ENCODE data around the gene APOC1.
"Not testable (repeated sequence)": the region's sequence is repeated elsewhere in the genome, so short reads cannot be mapped to it uniquely, and the experiment has no call there.

The APOC1 gene

GRCh38 chr19:44913512-44914432 is 636 bp upstream of the APOC1 start:
- DNase-seq = not testable (repeated sequence)

- no peak for DNase-seq
Measured at GRCh38 chr19:44924243-44924725, 9.9 kb downstream of the APOC1 start.

- no peak for DNase-seq
Measured at GRCh38 chr19:44925114-44925891, 10.9 kb downstream of the APOC1 start.

- not testable (repeated sequence) for DNase-seq
Measured at GRCh38 chr19:44926245-44927077, 12.1 kb downstream of the APOC1 start.

DNA sequence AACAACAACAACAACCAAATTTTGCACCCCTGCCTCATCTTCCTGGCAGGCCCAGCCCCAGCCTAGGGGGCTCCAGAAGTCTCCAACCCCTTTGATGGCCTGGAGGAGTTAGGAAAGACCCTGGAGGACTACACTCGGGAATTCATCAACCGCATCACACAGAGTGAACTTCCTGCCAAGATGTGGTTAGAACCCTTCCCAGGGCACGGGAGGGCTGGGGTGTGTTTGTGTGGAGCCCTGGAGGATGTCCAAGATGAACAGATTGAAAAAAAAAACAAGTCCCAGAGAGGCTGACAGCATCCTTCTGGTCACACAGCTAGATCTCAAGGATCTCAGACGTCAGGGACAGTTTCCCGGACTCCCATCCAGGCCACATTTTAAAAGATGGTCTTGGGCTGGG is 13.3 kb downstream of the APOC1 start:
- no peak for DNase-seq

GRCh38 chr19:44930088-44930487 is 15.7 kb downstream of the APOC1 start:
- no peak for DNase-seq

GRCh38 chr19:44931541-44931940 is 17.1 kb downstream of the APOC1 start:
- DNase-seq = no peak

DNA sequence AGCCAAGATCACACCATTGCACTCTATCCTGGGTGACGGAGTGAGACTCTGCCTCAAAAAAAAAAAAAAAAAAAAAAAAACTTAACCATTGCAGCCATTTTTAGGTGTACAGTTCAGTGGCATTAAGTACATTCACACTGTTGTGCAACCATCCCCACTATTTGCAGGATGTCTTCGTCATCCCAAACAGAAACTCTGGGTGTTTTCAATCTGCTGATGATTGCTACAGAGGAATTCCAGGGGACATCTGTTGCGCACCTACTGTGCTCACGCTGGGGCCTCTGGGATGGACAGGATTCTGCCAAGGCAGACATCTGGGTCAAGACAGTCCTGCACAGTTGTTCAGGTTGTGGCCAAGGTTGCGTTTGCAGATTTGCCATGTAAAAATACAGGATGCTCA is 25.3 kb downstream of the APOC1 start:
- DNase-seq = no peak

GRCh38 chr19:44942067-44942571 is 27.7 kb downstream of the APOC1 start, which contains the start of gene APOC4:
TSS of gene APOC4 (plus strand) at chr19:44942237. CDS start at chr19:44942278, 41 bp downstream.
- no peak for DNase-seq

GRCh38 chr19:44943801-44944249 is 29.4 kb downstream of the APOC1 start:
- DNase-seq = no peak

GRCh38 chr19:44947041-44947581 is 32.7 kb downstream of the APOC1 start:
- DNase-seq = no peak

DNA sequence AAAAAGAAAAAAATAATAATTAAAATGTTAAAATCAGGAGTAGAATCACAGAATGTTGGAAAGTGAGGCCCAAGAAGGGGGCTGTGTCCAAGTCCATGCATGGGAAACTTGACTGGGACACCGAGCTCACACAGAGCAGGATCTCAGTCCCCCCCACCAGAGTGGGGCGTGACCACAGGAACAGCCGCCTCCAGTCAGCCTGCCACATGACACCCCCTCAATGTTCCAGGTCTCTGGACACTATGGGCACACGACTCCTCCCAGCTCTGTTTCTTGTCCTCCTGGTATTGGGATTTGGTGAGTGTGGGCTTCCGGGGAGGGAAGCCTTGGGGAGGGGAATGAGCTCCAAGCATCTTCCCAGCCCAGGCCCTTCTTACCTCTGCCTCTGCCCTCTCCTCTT is 33.8 kb downstream of the APOC1 start:
- DNase-seq = no peak

DNA sequence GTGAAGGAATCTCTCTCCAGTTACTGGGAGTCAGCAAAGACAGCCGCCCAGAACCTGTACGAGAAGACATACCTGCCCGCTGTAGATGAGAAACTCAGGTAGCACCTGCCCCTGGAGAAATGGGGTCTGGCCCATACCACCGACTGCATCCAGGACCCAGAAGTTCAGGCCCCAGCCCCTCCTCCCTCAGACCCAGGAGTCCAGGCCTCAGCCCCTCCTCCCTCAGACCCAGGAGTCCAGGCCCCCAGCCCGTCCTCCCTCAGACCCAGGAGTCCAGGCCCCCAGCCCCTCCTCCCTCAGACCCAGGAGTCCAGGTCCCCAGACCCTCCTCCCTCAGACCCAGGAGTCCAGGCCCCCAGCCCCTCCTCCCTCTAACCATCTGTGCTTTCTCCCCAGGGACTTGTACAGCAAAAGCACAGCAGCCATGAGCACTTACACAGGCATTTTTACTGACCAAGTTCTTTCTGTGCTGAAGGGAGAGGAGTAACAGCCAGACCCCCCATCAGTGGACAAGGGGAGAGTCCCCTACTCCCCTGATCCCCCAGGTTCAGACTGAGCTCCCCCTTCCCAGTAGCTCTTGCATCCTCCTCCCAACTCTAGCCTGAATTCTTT is 34.5 kb downstream of the APOC1 start:
- DNase-seq = no peak

GRCh38 chr19:44949550-44949949 is 35.1 kb downstream of the APOC1 start:
- DNase-seq = no peak

- peak; percentile 5 for DNase-seq
Measured at GRCh38 chr19:44951179-44952159, 37.1 kb downstream of the APOC1 start.

DNA sequence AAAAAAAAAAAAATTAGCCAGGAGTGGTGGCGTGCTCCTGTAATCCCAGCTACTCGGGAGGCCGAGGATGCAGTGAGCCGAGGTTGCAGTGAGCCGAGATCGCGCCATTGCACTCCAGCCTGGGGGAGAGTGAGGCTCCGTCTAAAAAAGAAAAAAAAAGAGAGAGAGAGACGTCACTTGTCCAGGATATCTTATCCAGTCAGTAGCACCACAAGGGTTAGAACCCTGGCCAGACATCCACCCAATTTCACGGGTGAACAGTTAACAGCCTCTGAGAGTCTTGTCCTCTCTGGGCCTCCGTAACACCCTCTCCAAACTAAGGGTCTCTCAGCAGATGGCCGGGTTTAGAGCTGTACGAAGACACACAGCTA is 39.9 kb downstream of the APOC1 start:
- DNase-seq = no peak

DNA sequence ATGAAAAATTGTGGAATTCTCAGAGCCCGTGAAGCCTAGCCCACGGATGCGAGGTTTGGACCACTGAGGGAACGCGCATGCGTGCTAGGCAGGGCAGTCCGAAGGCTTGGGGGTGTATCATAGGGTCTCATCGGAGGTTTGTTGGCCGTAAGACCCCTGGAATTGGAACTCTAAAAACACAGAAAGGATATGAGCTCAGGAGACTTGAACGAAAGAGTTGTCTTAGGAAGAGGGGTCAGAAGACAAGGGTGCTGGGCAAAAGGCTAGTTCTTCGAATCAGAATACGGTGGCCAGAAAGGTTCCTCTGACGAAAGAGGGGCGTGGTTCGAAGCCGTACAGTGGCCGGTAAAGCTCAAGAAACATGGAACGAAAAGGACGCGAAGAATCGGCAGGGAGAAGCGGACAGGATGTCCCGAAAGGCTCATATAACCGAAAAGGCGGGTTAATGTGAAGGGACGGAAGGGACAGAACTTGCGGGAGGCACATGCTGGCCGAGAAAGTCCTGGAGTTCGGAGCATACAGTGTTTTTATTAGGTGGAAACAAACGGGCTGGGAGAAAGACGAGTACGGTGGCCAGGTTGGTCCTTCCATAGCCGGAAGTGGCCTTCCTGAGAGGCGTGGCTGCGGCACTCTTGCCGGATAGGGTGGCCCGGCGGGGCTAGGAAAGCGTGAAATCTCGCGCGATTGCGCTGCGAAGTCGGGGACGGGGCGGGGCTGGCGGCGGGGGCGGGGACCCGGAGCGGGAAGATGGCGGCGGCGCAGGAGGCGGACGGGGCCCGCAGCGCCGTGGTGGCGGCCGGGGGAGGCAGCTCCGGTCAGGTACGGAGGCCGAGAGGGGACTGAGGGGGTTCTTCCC is 40.5 kb downstream of the APOC1 start, which contains the start of gene CLPTM1:
TSS of gene CLPTM1 (plus strand) at position 732 of the 856 bp plus-strand sequence. CDS start at position 748, 16 bp downstream.
- DNase-seq = peak; percentile 84

GRCh38 chr19:44955505-44956439 is 41.4 kb downstream of the APOC1 start:
- no peak for DNase-seq

Data from NCI-H2081 treated with DMSO at 0.1 percent for 48 hours (cell line).